Activated T-helper 1 cell treated with anti-CD3 and anti-CD28 coated beads, Interleukin-2, amount 50 U/mL, for 16 hours (primary cell): Measurements from ENCODE around the gene ZNF189.

Experiments
- DNase-seq, 2 donors: peaks; one replicate each; pipeline ENCODE4 v3.0.0-alpha.2; 2020; ENCODE audit warnings: low read depth in 1 of 2, low spot score in 1 of 2

ZNF189 gene

DNA sequence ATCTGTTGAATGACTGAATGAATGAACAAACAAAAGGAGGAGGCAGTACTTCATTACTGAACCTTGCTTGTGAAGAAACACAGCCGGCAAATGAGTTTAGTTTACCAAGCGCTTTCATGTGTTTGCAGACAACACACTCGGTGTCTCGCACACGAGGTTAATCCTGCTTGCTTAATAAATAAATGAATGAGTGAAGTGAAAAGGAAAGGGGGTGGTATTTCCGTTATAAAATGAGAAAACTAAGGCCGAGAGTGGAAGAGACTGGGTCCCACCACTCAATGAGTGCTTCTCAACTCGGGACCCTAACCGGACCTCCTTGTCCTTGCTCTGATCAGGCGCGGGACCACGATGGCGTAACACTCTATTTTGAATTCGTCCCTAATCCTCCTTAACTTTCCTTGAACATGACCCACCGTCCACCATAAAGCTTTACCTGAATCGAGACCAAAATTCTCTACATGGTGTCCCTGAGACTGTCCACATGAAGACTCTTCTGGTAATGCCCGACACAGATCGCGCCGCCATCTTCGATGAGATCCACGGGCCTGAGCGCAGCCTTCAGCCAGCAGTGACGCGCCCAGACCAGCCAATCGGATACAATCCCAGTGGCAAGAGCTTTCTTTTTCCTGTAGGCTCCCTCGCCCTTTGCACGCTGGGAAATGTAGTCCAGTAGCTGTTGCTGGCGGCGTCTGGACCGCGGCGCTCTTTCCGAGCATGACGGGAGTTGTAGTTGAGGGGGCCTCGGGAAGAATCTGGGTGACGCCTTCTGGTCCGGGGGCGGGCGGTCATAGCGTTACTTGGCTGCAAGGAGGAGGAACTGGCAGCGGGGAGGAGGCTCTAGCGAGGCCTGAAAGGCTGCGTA lies at the start of gene ZNF189, which contains the start of gene MRPL50:
Gene ZNF189, plus strand, starts transcription at position 784 of the 862 bp plus-strand sequence. CDS start 306 bp downstream, outside the sequence.
Gene MRPL50, minus strand, starts transcription at position 551 of the 862 bp plus-strand sequence. Its CDS starts 26 bp downstream, at position 525.
- peak; percentile 86 to 90 for DNase-seq

DNA sequence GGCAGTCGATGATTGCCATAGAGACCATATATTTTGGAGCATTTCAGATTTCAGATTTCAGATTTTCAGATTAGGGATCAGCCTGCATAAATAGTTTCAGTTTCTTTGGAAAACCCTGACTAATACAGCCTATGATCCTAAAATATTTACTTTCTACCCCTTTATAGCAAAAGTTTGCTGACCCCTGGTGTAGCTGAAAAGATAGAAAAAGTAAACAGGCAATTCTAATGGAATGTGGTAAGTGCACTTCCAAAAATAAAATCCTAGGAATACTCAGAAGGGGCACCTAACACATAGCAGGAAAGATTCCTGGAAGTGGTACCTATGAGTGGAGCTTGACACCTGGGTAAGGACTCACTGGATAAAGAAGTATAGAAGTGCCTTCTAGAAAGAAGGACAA lies 48.4 kb upstream of the ZNF189 start:
- no peak for DNase-seq

DNA sequence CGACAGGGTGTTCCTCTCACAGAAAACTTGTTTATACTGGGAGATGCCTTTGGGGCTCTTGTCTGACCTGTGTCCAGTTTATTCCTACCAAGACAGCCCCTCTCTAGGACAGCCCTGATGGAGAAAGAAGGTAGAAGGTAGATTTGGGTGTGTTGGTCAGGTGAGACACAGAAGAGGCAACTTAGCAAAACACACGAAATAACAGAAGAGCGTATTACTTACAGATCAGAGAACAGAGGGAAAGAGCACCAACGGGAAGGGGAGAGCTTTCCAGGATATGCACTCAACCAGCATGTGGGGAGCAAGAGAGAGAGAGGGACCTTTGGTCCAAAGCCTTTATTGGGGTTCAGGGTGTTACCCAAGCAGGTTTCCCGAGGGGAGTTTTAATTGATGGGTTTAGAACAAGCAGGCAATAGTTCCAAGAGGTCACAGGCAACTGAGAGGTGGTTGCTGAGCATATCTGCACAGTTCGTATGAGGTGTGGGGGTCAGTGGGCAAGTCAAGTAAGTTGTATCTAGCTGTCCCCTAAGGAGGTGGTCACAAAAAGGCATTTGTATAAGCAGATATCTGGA lies 45.7 kb upstream of the ZNF189 start:
- no peak for DNase-seq

DNA sequence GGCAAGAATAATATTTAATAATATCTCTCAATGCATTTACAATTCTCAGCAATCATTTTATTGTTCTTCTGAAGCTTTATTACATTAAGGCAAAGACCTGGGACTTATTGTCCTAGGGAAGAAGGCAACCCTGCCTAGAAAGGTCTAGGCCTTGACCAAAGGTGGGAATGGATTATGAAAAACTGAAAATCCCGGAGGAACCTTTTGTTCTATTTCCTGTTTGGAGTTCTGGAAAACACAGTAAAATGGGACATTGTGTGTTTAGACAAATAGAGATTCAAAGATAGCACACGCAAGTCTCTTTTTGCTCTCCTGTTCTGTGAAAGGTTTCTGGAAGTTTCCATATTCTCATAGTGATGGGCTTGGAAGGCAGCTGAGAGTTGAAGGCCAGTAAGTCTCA lies 45.0 kb upstream of the ZNF189 start:
- no peak for DNase-seq

DNA sequence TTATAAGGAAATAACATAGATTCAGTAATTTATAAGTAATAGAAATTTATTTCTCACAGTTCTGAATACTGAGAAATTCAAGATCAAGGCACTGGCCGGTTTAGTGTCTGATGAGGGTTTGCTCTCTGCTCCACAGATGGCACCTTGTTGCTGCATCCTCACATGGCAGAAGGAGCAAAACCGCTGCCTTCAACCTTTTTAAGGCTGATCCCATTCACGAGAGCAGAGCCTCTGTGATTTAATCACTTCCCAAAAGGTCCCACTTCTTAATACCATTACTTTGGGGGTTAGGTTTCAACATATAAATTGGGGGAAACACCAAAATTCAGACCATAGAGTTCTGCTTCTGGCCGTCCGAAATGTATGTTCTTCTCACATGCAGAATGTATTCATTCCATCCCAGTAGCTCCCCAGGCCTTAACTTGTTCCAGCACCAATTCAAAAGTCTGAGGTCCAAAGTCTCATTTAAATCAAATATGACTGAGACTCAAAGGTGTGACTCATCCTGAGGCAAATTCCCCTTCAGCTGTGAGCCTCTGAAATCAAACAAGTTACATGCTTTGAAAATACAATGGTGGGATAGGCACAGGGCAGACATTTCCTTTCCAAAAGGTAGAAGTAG lies 44.4 kb upstream of the ZNF189 start:
- no peak for DNase-seq

DNA sequence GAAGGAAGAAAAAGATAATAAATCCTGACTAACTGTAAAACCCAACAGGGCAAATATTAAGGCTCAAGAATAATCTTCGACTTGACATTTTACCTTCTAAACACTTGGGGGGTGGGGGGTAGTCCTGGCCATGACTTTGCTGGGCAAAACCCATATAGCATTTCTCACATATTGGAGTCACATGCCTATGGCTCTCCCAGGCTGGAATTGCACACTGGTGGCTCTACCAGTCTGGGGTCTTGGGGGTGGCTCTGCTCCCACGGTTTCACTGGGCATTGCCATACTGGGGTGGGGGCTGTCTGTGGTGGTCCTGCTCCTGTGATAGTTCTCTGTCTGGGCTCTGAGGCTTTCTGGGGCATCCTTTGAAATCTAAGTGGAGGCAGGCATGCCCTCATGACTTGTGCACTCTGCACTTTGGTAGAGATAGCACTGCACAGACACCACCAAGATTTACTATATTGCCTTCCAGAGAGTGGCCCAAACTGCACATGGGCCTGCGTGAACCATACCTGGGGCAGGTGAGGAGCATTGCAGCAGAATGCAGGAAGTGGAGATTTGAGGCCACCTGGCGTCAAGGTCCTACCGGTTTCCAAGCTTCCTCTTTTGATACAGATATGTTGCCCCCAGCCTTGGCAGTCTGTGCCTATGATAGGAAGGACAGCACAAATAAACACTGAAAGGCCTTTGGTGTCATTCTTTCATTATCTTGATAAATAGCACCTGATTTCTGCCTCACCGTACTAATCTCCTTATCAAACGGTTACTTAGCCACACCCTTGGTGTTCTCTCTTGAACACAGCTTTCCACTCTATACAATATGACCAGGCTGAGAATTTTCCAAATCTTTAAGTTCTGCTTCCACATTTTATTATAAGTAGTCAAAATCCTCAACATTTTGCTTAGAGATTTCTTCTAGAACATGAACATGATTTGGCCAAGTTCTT lies 43.6 kb upstream of the ZNF189 start:
- DNase-seq = no peak

DNA sequence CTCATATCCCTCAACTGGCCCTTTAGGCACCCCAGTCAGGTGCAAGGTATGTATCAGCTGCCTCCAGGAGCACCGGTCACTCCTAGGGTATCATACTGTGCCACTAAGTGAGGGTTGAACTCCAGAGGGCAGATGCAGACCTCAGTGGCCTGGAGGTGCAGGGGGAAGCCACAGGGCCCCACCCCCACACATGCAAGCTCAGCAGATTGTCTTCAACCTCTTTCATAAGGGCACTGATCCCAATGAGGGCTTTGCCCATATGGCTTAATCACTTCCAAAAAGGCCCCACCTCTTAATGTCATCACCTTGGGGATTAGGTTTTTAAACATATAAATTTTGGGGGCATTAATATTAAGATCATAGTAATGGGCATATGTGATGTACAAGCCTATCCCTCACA lies 42.0 kb upstream of the ZNF189 start:
- no peak for DNase-seq

DNA sequence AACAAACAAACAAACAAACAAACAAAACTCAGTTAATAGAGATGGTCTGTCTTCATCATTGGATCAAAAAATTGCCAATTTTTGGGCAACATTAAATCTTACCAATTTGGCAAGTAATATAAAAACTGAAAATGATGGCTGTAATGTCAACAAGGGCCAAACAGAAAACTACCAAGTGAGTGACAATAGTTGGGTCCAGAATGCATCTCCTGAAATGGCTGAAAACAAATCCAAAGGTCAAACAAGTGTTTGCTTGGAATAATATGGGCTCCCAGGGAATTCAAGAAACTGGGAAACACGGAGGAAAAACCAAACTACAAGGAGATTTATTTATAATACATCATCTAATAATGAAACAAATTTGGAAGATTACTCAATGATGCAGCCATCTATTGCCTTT lies 39.0 kb upstream of the ZNF189 start:
- DNase-seq = no peak

DNA sequence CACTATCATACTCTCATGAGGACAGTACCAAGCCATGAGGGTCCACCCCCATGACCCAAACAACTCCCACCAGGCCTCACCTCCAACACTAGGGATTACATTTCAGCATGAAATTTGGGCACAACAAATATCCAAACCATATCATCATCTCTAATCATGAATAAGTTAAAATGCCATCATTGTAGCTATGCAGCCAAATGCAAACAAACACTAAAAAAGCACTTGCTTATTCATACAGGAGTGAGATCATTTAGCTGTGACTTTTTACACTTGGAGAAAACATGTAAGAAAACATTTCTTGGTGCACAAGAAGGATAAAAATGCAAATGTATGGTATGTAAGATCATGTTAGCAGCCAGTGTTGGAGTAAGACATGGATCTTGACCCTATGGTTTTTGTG lies 38.0 kb upstream of the ZNF189 start:
- DNase-seq = no peak

DNA sequence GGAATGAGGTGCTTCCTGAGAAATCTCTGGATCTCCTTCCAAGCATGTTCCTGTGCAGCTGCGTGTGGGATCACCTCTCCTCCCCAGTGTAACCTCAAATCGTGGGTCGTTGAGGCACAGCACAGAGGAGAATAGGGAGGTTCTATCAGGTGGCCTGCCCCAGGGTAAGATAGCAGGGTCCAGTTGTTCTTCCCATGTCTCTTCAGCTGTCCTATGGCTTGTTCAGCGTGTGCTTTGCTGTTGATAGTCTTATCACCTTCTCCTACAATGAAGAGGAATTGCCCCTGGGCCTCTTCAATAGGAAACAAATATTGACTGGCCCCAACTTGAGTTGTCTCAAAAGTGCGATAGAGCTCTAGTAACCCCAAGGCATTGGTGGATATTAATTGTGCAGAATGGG lies 36.2 kb upstream of the ZNF189 start:
- no peak for DNase-seq

DNA sequence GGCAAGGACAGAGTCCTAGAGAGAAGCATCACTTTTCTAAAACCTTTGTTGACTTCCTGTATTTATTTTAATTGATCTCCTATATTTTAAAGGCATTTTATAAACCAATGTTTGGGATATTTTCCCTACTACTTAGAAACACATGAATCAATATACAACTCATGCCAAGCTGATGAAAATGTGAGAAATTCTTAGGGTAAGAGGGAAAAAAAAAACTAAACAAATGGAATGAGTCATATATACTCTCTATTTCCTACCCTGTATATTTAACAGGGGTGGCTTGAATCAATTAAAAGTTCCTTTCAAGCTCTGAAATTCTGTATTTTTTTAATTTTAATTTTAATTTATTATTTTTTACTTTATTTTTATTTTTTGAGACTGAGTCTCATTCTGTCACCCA lies 33.5 kb upstream of the ZNF189 start:
- DNase-seq = no peak

DNA sequence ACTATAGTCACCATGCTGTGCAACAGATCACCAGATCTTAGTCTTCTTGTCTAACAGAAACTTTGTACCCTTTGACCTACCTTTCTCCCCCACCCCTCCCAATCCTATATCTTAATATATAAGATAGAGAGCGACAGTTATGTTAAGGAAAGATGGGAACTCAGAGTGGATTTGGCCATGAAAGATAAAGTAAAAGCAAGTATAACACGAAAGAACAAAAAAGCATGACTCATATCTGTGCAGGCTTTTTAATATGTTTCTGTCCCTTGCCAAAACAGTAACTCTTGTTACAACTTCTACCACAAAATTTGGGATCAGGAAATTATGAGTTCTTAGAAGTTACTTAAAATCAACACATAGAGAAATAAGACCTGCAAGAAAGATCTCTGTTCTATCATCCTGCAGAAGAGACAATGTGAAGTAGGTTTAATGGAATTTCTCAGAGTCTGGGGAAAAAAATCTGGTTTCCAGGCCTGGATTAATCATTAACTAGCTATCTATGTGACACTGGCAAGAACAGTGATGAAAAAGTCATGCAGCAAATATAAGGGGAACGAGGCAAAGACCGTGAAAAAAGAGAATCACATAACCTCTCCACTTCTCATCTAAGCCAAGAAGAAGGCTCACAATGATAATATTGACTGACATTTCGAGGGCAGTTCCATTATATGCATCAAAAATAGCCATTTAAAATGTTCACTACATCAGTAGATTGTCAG lies 32.5 kb upstream of the ZNF189 start:
- DNase-seq = no peak

DNA sequence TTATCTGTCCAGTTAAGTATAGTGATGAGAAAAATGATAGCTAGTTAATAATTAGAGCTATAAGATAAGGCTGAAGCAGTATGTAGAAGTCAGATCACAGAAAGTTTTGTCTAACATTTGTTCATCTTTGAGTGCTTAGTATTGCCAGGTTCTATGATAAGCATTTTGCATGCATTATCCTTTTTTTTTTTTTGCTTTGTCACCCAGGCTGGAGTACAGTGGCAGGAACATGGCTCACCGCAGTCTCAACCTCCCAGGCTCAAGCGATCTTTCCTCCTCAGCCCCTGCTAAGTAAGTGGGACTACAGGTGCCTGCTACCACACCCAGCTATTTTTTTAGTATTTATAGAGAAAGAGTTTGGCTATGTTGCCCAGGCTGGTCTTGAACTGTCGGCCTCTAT lies 31.3 kb upstream of the ZNF189 start:
- no peak for DNase-seq

DNA sequence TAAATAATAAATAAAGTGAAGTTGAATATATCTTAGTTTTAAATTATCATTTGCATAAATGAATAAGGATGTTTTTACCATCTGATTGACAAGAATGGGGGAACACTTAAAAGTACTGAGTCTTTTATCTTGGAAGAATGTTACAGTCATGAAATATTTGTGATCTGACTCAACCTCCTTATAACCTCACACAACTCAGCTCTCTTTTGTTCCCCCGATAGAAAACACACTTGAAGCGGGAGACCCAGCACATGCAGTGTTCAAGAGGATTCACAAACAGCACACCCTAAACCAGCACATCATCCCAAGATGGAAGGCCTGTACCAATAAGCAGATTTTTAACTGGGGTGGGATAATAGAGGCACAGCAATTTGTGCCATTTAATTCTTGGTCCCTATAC lies 29.4 kb upstream of the ZNF189 start:
- no peak for DNase-seq

DNA sequence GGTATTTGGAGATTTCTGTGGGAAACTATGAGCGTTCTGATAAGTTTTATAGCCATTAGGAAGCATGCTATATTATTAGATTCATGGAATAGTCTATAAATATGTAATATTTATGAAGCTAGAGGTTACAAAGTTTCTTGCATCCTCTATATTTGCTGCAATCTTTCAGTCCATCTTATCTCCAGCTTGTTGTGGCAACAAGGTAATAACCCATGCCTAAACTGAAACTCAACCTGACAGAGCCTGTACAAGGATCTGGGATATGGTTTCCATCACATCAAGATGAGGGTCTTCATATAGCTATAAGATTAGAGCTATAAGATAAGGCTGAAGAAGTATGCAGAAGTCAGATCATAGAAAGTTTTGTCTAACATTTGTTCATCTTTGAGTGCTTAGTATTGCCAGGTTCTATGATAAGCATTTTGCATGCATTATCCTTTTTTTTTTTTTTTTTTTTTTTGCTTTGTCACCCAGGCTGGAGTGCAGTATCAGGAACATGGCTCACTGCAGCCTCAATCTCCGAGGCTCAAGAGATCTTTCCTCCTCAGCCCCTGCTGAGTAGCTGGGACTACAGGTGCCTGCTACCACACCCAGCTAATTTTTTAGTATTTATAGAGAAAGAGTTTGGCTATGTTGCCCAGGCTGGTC lies 28.6 kb upstream of the ZNF189 start:
- no peak for DNase-seq

DNA sequence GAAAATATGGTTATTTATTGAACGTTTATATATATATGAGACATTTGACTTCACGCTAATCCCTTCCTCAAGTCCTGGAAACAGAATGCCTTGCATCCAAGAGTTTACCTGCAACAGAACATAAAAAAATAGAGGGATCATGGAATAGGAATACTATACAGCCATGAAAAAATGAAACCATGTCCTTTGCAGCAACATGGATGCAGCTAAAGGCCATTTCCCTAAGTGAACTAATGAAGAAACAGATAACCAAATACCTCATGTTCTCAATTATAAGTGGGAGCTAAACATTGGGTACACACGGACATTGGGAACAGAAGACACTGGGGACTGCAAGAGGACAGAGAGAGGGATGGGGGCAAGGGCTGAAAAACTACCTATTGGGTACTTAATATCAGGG lies 26.8 kb upstream of the ZNF189 start:
- no peak for DNase-seq

DNA sequence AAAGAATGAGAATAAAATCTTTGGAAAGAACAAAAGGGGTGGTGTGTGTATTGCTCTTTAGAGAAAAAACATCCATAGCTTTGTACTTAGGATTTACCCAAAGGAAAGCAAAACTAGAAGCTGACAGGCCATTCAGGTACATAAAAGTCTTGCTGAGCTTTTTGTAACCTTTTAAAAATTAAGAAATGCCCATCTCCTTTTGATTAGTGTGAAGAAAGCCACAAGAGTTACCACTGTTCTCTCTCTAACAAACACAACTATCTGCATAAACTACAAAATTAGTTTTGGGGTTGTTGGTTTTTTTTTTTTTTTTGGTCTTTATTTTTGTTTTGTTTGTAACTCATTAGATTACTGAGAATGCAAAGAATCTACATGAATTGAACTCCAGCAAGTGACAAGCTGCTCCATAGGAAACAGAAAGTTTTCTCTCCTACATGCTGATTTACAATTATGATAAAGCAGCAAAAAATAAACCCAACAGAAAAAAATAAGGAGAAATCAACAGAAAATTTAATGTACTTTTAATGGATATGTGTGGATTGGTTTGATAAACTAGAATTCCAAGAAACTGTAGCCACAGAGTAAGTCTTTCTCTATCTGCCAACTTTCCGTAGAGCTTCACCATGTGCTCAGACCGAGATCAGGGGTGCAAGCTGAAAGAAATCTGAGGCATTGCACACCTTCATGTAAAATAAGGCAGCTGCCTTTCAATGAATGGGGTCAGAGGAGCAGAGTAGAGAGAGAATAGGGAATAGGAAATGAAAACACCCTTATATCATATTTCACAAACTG lies 26.1 kb upstream of the ZNF189 start:
- DNase-seq = no peak

DNA sequence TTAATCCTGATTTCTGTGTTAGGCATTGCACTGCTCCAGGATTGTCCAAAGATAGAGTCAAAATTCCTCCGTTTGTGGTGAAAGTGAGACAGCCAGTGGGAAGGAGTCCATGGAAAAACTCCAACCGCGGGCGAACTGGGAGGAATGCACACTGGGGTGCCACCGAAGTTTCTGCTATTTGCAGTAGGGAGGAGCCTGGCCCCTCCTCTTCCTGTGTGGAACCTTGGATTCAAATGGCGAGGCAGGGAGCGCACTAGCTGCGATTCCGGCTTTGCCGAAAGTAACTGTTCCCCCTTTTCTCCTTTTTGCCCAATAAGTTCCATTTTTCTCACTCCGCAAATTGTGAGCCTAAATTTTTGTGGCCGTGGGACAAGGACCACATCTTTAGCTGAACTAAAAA lies 23.1 kb upstream of the ZNF189 start:
- no peak for DNase-seq
